ENCODE data around the gene NIFK.

NIFK gene

GRCh38 chr2:121709776-121710469 lies 26.8 kb downstream of the NIFK start:
- no peak overlapping the region for H3K9ac ChIP-seq (ENCODE audit: low read depth, low read length)
- ATAC-seq (ENCODE audit: insufficient read depth, low read depth) = no peak
- no peaks in the 10 kb centered on the region for H3K4me1 ChIP-seq (ENCODE audit: insufficient read depth, low read length)
- DNase-seq = no peak
- no peak overlapping the region for H3K27ac ChIP-seq (ENCODE audit: low read length)
- H3K9me3 ChIP-seq (ENCODE audit: insufficient read depth, low read length, severe bottlenecking) = no peaks in the 10 kb centered on the region
- H3K79me2 ChIP-seq (ENCODE audit: insufficient read depth, low read length) = no peaks in the 10 kb centered on the region
- H2AFZ ChIP-seq (ENCODE audit: low read depth, low read length) = no peak overlapping the region
- no peaks in the 10 kb centered on the region for H4K20me1 ChIP-seq (ENCODE audit: insufficient read depth, low read length)
- no peak overlapping the region for H3K4me2 ChIP-seq (ENCODE audit: insufficient read depth, low read length)
- no peaks in the 10 kb centered on the region for H3K27me3 ChIP-seq (ENCODE audit: insufficient read depth, low read length, poor library complexity)
- H3K36me3 ChIP-seq (ENCODE audit: insufficient read depth, low read length) = no peaks in the 10 kb centered on the region
- no peak overlapping the region for H3K4me3 ChIP-seq (ENCODE audit: low read depth in 1 of 2, low read length in 2 of 2)
- TF ChIP-seq CTCF (IDR thresholded peaks at IDR 0.05; ENCODE audit: borderline replicate concordance, extremely low read depth, low read length, poor library complexity, severe bottlenecking) = no peak

GRCh38 chr2:121707920-121708361 lies 28.7 kb downstream of the NIFK start:
- Histone ChIP-seq H3K27ac (ENCODE audit: low read length) (no peak overlapping the region), H3K27me3 (ENCODE audit: insufficient read depth, low read length, poor library complexity) (no peaks in the 10 kb centered on the region), H3K36me3 (ENCODE audit: insufficient read depth, low read length) (no peaks in the 10 kb centered on the region), H3K9me3 (ENCODE audit: insufficient read depth, low read length, severe bottlenecking) (no peaks in the 10 kb centered on the region), H3K4me1 (ENCODE audit: insufficient read depth, low read length) (no peaks in the 10 kb centered on the region), H2AFZ (ENCODE audit: low read depth, low read length) (no peak overlapping the region), H3K9ac (ENCODE audit: low read depth, low read length) (no peak overlapping the region), H3K4me3 (ENCODE audit: low read depth in 1 of 2, low read length in 2 of 2) (no peak overlapping the region), H3K79me2 (ENCODE audit: insufficient read depth, low read length) (no peaks in the 10 kb centered on the region), H4K20me1 (ENCODE audit: insufficient read depth, low read length) (no peaks in the 10 kb centered on the region), H3K4me2 (ENCODE audit: insufficient read depth, low read length) (no peak overlapping the region)
- ATAC-seq (ENCODE audit: insufficient read depth, low read depth) (no peak), DNase-seq (no peak)
- TF ChIP-seq EZH2 (IDR thresholded peaks at IDR 0.05; ENCODE audit: borderline replicate concordance, low read depth, low read length, severe bottlenecking) = no peak
- TF ChIP-seq CTCF (IDR thresholded peaks at IDR 0.05; ENCODE audit: borderline replicate concordance, extremely low read depth, low read length, poor library complexity, severe bottlenecking) = no peak

- ATAC-seq (ENCODE audit: insufficient read depth, low read depth) = no peak
- no peaks in the 10 kb centered on the region for H3K27me3 ChIP-seq (ENCODE audit: insufficient read depth, low read length, poor library complexity)
- no peak overlapping the region for H3K9ac ChIP-seq (ENCODE audit: low read depth, low read length)
- no peak overlapping the region for H3K4me2 ChIP-seq (ENCODE audit: insufficient read depth, low read length)
- no peaks in the 10 kb centered on the region for H3K79me2 ChIP-seq (ENCODE audit: insufficient read depth, low read length)
- DNase-seq = no peak
- no peak overlapping the region for H2AFZ ChIP-seq (ENCODE audit: low read depth, low read length)
- no peaks in the 10 kb centered on the region for H4K20me1 ChIP-seq (ENCODE audit: insufficient read depth, low read length)
- no peak overlapping the region for H3K4me3 ChIP-seq (ENCODE audit: low read depth in 1 of 2, low read length in 2 of 2)
- no peaks in the 10 kb centered on the region for H3K36me3 ChIP-seq (ENCODE audit: insufficient read depth, low read length)
- H3K9me3 ChIP-seq (ENCODE audit: insufficient read depth, low read length, severe bottlenecking) = no peaks in the 10 kb centered on the region
- no peaks in the 10 kb centered on the region for H3K4me1 ChIP-seq (ENCODE audit: insufficient read depth, low read length)
- TF ChIP-seq EZH2 (IDR thresholded peaks at IDR 0.05; ENCODE audit: borderline replicate concordance, low read depth, low read length, severe bottlenecking) (no peak), CTCF (IDR thresholded peaks at IDR 0.05; ENCODE audit: borderline replicate concordance, extremely low read depth, low read length, poor library complexity, severe bottlenecking) (no peak)
- no peak overlapping the region for H3K27ac ChIP-seq (ENCODE audit: low read length)
Measured at GRCh38 chr2:121707344-121707919, 29.2 kb downstream of the NIFK start.
